ENCODE results near the gene CFAP77. TPM values are rescaled to one million over a fixed set of nuclear protein-coding genes. Genes with fewer than 3 reads are reported as not detected.

The CFAP77 gene
- total RNA-seq, 1 donor from 2014 or later = not detected

DNA sequence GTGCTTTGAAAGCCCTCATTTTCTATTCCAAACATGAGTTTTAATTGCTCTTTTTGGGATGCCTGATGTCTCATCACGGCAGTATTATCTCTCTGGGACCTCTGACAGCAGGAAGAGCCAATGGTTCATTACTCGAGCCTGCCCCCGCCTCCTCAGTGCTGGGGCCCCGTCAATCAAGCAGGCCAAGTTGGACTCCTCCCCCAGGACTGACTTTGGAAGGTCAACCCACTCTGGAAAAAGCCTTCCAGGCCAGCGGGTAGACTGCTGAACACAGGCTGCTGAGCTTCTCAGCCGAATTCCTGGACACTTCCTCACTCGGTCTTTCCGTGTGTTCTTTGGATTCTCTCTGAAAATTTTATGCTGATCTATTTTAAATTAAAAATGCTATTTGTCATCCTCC, 162.9 kb downstream of the CFAP77 start:
- Histone ChIP-seq H3K27me3 (ENCODE audit: control insufficient read depth, insufficient read depth, low read length) (peaks cover 11% of the 10 kb centered on the region), H3K36me3 (ENCODE audit: control insufficient read depth, insufficient read depth, low read length) (no peaks in the 10 kb centered on the region), H3K4me3 (ENCODE audit: low read depth, low read length) (no peak overlapping the region)
- FAIRE-seq = no peak
- DNase-seq (ENCODE audit: low read depth) = peak; percentile 3
- TF ChIP-seq, protein P1, sequence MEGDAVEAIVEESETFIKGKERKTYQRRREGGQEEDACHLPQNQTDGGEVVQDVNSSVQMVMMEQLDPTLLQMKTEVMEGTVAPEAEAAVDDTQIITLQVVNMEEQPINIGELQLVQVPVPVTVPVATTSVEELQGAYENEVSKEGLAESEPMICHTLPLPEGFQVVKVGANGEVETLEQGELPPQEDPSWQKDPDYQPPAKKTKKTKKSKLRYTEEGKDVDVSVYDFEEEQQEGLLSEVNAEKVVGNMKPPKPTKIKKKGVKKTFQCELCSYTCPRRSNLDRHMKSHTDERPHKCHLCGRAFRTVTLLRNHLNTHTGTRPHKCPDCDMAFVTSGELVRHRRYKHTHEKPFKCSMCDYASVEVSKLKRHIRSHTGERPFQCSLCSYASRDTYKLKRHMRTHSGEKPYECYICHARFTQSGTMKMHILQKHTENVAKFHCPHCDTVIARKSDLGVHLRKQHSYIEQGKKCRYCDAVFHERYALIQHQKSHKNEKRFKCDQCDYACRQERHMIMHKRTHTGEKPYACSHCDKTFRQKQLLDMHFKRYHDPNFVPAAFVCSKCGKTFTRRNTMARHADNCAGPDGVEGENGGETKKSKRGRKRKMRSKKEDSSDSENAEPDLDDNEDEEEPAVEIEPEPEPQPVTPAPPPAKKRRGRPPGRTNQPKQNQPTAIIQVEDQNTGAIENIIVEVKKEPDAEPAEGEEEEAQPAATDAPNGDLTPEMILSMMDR (IDR thresholded peaks at IDR 0.05; ENCODE audit: insufficient read depth, low read length, severe bottlenecking) = no peak

DNA sequence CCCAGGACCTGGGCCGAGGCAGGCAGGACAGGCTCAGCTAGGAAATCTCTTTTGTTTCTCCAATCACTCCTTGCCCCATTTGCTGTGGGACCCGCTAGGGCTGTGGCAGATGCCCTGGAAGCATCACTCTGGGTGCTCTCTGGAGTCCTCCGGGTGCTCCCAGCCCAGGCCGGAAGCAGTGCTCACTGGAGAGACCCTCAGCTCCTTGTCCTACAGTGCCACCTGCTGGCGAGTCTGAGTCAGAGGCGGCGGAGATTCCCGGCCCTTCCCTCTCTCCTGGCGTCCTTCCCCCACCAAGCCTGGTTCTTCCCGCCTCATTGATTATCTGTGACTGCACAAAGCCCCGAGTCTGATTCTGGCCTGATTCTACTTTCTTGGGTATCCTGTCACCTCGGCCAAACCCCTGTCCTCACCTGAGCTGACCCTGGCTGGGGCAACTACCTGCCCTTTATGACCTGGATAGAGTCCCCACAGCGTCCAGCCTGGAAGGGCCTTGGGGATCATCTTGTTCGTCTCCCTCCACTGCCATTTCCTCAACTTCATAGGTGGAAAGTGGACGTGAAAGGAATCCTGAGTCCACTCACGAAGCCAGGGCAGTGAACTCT, 165.1 kb downstream of the CFAP77 start:
- Histone ChIP-seq H3K4me3 (ENCODE audit: low read depth, low read length) (no peak overlapping the region), H3K36me3 (ENCODE audit: control insufficient read depth, insufficient read depth, low read length) (no peaks in the 10 kb centered on the region), H3K27me3 (ENCODE audit: control insufficient read depth, insufficient read depth, low read length) (peaks cover 30% of the 10 kb centered on the region)
- TF ChIP-seq, protein P1 (IDR thresholded peaks at IDR 0.05; ENCODE audit: insufficient read depth, low read length, severe bottlenecking) = peak; percentile 86
- FAIRE-seq = no peak
- peak; percentile 39 for DNase-seq (ENCODE audit: low read depth)

DNA sequence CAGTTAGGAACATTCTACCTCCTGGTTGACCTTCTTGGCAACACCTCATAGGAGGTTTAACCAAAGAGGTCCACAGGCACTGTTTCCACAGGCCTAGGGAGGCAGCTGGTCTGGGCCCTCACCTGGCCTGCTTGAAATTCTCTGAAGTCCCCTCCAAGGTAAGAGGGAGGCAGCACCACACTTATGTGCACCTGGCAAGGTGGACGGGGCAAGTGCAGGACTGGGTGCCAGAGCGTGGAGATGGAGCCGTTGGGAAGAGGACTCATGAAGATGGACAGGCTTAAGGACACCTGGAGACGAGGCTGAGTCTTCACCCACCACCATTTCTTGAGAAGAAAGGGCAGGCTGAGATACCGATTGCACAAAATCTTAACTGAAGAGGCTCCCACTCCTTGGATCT, 165.8 kb downstream of the CFAP77 start:
- Histone ChIP-seq H3K36me3 (ENCODE audit: control insufficient read depth, insufficient read depth, low read length) (no peaks in the 10 kb centered on the region), H3K27me3 (ENCODE audit: control insufficient read depth, insufficient read depth, low read length) (peaks cover 34% of the 10 kb centered on the region)
- no peak for DNase-seq (ENCODE audit: low read depth)

DNA sequence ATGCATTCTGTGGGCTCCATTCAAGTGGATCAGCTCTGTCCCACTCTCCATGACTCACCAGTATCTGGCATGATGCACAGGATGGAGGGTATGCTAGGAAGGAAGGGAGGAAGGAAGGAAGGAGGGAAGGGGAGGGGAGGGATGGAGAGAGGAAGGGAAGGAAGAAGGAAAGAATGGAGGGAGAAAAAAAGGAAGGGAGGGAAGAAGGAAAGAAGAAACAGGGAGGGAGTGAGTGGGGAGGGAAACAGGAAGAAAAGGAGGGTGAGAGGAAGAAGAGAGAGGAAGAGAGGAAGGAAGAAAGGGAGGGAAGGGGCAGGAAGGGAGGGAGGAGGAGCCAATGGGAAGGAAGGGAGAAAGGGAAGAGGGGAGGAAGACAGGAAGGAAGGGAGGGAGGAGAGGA, 167.1 kb downstream of the CFAP77 start:
- H3K27me3 ChIP-seq (ENCODE audit: control insufficient read depth, insufficient read depth, low read length) = peaks cover 42% of the 10 kb centered on the region
- H3K36me3 ChIP-seq (ENCODE audit: control insufficient read depth, insufficient read depth, low read length) = no peaks in the 10 kb centered on the region
- no peak overlapping the region for H3K4me3 ChIP-seq (ENCODE audit: low read depth, low read length)
- DNase-seq (ENCODE audit: low read depth) (no peak), FAIRE-seq (no peak)
- TF ChIP-seq, protein P1 (IDR thresholded peaks at IDR 0.05; ENCODE audit: insufficient read depth, low read length, severe bottlenecking) = no peak

More for the DNA sequence above, 165.8 kb downstream of the CFAP77 start:
- no peak overlapping the region for H3K4me3 ChIP-seq (ENCODE audit: low read depth, low read length)
- FAIRE-seq = peak; percentile 88
- TF ChIP-seq, protein P1 (IDR thresholded peaks at IDR 0.05; ENCODE audit: insufficient read depth, low read length, severe bottlenecking) = no peak

DNA sequence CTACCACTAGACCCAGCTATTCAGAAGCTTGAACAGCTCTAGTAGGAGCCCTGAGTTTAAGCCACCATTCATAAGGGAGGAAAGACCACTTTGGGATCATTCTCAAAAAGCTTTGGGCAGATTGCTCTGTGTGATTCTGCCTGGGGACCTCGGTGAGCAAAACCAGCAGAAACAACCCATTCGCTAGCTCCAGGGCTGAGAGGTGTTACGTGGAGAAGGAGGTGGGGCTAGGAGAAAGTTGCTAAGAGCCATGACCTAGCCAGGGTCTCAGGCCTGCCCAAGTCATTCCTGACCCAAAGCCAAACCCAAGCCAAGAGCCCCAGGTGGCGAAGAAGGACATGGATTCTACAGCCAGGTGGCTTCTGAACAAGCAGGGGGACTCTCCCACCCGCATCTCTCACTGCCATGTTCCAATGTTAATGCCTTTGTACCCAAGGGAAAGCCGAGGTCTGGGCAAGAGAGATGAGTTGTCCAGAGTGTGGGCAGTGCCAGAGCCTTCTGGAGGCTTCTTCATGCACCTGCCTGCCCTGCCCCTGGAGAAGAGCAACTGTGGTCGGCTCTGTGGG, 168.4 kb downstream of the CFAP77 start:
- Histone ChIP-seq H3K27me3 (ENCODE audit: control insufficient read depth, insufficient read depth, low read length) (peaks cover 52% of the 10 kb centered on the region), H3K36me3 (ENCODE audit: control insufficient read depth, insufficient read depth, low read length) (no peaks in the 10 kb centered on the region), H3K4me3 (ENCODE audit: low read depth, low read length) (no peak overlapping the region)
- no peak for DNase-seq (ENCODE audit: low read depth)
- TF ChIP-seq, protein P1 (IDR thresholded peaks at IDR 0.05; ENCODE audit: insufficient read depth, low read length, severe bottlenecking) = no peak
- no peak for FAIRE-seq

DNA sequence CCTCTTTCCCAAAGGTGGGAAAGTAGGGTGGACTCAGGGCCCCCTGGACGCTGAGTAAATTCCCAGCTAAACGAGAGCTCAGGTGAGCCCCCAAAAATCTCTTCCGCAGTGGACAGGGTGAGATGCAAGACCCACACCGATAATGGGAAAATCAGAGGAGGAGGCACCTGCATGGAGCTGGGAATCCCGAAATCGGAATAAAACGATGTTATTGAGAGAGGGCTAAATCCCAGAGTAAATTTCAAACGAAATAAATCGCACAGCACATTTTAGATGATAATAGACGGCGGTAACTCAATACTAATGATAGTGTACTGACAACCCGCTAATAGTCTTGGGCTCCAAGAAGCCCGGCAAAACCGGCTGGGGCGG, 169.4 kb downstream of the CFAP77 start:
- H3K27me3 ChIP-seq (ENCODE audit: control insufficient read depth, insufficient read depth, low read length) = peaks cover 61% of the 10 kb centered on the region
- no peak for FAIRE-seq
- H3K4me3 ChIP-seq (ENCODE audit: low read depth, low read length) = no peak overlapping the region
- H3K36me3 ChIP-seq (ENCODE audit: control insufficient read depth, insufficient read depth, low read length) = no peaks in the 10 kb centered on the region
- TF ChIP-seq, protein P1 (IDR thresholded peaks at IDR 0.05; ENCODE audit: insufficient read depth, low read length, severe bottlenecking) = no peak
- no peak for DNase-seq (ENCODE audit: low read depth)

Data from bronchial epithelial cell (primary cell).